ENCODE measurements around the gene DIPK1A.

GRCh38 chr1:92797961-92798360 is 163.3 kb downstream of the DIPK1A start:
- TF ChIP-seq CTCF (IDR thresholded peaks at IDR 0.05) (no peak), POLR2A (IDR thresholded peaks at IDR 0.05) (no peak)
